ENCODE results near the gene RGP1. TPM values are rescaled to one million over a fixed set of nuclear protein-coding genes. Genes with fewer than 3 reads are reported as not detected.

Gene RGP1
- total RNA-seq, 1 donor from 2014 or later, result 10.6 TPM

DNA sequence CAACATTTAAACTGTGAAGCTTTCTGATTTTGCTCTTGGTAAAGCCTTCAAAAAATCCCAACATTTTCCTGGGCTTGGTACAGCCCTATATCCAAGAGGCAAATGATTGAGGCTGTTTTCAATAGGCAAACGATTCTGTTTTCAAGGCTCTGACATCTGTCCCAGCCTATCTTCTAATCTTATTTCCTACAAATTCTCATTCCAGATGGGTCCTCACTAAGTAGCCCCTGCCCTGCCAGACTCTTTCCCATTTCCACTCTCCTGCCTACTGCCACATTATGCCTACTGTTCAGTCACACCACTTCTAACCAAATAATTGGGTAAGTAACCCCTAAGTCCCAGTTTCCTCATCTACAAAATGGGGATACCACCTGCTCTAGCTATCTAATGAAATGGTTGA lies 3.5 kb upstream of the RGP1 start:
- no peak for DNase-seq

DNA sequence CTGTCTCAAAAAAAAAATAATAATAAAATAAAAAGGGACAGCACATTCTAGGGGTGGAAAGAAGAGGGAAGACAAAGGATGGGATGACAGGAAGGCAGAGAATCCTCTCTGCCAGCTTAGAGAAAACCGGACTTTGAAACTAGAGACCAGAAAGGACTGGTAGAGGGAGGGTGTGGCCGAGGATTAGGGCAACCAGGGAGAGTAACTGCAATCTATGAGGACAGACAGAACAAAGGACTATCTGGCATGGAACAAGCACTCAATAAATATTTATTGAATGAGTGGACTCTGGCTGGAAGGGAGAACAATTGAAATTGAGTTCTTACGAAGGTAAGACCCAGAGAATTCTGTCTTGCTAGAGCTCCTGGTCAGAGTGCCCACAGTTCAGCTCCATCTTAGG lies 2.5 kb upstream of the RGP1 start:
- peak; percentile 38 for DNase-seq

DNA sequence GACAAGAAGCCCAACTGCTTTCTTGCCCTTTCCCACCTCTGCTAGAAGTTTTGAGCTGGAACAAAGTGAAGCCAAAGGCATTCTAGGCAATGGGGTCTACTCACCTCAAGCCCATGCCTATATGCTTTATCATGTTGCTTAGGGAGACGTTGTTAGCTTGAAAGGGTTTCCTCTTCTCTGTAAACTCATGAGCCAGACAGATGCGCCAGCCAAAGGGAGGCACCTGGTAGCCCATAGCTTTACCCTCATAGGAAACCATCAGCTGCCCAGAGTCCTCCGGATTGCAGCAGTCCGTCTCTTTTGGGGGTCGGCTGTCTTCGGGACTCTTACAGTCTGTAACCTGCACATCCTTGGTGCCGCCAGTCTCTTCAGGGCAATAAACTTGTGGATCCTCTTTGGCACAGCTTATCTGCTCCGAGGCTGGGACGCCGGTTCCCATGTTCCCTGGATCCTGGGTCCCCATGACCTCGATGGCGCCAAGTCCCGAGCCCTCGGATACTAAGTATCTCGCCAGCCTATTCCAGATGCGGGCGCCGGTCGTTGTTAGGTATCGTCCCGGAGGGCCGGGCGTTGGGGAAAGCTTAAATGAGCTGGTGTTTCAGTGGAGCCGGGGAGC lies 737 bp upstream of the RGP1 start:
- peak; percentile 42 for DNase-seq

DNA sequence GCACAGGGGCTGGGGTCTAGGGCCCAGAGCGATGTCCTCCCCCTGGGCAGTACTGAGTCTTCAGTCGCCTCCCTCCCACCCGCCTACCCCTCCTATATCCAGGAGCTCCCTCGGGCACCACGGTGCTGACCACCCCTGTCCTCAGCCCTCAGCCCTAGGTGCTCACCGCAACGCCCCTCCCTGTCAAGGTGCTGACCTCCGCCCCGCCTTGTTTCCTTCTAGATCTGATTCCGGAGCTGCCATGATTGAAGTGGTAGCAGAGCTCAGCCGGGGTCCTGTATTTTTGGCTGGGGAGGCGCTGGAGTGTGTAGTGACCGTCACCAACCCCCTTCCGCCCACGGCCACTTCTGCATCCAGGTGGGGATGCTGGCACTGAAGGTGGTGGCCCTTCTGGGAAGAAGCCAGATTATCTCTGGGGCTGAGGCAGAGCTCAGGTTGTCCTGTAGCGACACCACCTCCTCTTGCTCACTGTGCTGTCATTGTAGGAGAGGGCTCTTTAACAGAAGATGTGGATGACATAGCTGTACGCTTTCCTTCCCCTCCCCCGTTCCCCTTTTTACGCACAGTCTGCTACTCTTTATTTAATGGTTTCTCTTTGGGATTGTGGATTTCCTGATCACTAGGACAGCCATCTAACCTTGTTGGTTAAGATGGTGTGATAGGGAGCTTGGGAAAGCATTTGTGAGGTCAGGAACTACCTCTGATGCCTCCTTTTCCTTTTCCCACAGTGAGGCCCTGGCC lies 598 bp downstream of the RGP1 start:
- peak; percentile 65 for DNase-seq

DNA sequence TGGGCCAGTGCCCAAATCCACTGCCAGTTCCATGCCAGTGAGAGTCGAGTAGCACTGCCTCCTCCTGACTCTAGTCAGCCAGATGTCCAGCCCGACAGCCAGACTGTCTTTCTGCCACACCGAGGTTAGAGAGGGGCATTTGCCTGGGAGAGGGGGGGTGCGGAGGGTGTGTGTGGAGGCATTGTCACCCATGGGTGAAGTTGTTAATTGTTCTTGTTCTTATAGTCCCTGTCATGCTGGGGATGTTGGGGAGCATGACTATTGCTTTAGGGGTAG lies 1.1 kb downstream of the RGP1 start:
- no peak for DNase-seq

DNA sequence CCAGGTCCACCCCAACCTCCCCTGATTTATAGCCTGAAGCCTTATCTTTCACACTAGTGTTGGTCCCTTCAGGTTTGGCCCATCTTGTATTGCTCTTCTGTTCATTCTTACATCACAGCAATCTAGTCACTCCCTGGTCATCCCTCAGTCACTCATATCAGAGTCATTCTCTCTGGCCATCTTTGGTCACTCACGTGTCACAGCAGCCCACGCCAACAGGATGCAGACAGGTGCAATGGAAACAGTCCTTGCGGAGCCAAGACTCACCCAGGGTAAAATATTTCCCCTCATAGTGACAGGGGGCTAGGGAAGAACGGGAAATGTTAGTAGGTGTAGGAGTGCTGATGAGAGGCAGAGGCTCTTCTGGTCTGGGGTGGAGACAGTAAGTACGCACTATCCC lies 4.4 kb downstream of the RGP1 start:
- DNase-seq, result no peak

DNA sequence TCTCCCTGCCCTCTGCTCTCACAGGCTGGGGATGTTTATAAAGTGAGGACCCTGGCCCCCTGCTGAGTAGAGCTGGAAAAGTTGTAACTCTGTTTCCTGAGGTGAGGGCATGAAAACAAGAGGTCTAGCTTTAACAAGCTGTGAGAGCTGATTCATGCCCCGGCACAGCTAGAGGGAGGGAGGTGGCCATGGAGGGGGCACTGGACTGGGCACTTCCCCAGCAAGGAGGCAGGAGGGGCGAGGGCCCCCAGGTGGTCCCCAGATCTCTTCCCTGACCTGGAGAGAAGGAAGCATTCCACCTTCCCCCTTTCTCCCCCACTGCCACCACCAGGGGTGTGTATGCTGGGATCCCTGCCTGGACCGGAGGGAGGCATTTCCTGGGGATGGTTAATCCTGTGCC lies 5.2 kb downstream of the RGP1 start, which contains the start of gene MSMP:
Gene MSMP, minus strand, starts transcription at position 13 of the 400 bp plus-strand sequence. CDS start 147 bp downstream, outside the sequence.
- DNase-seq, result peak; percentile 57

DNA sequence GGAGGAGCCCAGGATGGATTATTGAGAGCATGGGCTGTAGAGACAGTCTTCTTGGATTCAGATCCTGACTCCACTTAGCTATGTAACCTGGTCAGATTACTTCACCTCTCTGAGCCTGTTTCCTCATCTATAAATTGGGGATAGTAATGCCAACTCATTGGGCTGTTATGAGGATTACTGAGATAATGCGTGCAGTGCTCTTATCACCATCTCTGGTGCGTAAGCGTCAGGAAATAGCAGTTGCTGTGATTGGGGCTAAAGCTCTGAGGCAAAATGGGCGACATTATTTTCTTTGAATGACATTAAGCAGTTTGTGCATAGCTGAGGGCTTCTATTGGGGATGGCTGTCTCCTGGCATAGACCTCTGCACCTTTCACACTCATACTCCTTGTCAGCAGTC lies 6.0 kb downstream of the RGP1 start:
- peak; percentile 46 for DNase-seq

DNA sequence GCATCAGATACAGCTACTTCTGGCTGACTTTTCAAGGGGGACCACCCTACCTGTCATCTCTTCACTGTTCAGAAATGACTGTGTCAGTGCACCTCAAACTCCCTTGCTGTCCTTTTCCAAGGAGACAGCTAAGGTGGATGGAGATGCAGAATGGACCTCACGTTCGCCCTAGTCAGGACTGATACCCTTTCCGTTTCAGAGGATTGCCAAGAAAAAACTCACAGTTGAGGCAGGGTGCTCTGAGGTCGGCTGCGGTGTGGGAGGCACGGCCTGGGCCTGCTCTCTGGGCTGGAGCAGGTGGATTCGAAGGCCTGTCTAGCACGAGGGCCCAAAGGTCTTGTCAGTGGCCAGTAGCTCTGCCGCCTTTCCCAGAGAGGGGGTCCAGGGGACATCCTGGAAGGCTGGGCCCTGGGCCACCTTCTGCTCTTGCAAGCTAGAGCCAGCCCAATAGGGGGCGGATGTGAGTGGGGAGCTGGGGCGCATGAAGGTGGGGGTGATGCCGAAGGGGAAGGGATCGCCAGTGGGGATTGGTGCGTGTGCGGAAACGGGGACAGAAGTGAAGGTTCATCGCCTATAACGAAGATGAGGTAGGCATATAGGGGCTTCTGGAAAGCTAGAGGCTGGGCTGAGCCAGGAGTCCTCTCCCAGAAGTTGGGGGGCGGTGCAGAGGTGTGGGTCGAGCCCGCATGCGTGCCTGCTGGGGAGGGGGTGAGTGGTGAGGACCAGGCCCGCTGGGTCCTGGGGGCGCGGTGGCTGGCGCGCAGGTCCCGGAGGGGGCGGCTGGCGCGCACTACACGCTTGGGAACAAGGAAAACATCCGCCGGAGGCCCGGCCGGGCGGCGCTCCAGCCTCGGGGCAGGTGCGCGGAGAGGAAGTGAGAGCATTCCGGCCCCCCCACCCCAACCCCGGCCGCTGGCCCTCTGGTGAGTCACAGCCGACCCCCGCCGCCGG lies 7.5 kb downstream of the RGP1 start:
- peak; percentile 88 for DNase-seq

DNA sequence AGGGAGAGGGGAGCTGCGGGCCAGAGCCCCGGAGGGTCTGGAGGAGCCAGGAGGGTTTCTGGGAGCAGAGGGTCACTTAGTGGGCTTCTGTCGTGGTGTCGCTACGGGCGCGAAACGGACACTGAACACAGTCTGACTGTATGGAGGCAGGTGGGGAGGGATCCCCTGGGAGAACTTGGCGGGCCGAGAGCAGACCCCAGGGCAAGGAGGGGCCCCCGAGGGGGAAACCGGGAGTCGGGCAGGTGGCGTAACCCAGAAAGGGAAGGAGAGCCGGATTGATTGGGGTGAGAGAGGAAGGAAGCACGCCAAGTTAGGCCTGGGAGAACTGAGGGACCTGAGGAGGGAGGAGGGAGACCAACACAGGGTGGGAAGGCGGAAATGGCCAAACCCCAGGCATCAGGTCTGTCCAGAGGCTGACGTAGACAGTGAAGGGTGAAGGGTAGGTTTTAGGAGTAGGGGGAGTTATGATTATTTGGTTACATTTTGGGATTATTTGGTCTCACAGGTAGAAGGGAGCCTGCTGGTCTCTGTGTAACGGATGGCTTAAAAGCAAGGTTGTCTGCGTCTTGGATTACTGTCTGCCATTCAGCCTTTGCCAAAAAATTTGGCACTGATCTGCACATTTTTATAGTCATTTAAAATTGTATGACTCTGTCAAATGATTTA lies 8.3 kb downstream of the RGP1 start:
- DNase-seq, result peak; percentile 74

DNA sequence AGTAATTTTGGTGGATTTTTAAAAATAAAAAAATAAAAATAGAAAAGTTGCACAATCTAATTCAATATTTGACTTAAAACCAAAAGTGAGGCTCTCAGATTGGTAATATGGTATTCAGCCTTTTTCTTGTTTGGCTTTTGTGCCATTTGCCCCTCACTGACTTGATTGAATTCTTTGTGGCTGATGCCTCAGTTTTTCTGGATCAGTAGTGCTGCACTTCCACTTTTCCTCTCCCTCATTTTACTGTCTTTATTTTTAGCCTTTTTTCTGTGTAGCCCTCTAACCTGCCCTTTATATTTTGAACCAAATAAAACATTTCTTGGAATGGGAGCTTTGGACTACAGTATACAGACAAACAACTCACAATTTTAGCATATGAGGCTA lies 8.8 kb downstream of the RGP1 start:
- no peak for DNase-seq

DNA sequence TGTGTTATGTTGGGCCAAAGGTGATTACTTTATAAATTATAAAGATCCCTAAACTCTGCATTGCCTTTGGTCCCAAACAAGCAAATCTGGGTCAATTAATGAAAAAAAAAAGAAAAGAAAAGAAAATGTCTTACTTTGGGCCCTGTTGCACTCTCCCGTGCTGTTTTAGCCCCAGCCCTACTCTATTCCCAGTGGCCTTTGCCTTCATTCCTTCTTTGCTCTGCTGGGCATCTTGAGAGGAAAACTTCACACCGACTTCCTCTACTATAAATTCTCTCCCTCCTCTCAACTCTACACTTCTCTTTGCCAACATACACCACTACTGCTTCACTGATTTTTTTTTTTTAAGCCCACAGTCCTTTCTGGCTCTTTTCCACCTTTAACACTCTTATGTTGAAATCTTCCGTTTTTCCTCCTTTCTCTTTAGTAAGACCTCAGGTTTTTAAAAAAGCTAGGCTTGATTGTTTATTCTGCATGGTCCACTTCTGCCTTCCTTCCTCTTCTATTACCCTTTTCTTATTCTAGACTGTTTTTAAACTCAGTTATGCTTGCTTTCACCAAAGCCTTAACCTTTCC lies 9.5 kb downstream of the RGP1 start:
- no peak for DNase-seq

DNA sequence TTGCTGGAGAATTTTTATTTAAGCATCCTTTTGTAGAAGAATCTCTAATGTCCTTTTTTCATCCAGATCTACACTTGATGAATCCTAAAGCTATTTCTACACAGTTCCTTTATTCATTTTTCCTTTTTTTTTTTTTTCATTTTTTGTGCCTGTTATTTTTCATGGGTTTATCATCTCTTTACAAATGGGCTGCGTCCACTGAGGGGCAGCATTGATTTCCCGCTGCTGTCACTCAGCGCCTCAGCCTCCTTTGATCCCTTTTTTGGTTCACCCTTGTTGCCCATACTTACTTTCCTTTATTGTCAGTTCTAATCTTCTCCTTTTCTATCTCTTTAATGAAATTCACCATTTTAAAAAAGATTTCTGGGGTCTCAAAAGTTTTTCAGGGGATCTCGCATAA lies 10.7 kb downstream of the RGP1 start:
- no peak for DNase-seq

DNA sequence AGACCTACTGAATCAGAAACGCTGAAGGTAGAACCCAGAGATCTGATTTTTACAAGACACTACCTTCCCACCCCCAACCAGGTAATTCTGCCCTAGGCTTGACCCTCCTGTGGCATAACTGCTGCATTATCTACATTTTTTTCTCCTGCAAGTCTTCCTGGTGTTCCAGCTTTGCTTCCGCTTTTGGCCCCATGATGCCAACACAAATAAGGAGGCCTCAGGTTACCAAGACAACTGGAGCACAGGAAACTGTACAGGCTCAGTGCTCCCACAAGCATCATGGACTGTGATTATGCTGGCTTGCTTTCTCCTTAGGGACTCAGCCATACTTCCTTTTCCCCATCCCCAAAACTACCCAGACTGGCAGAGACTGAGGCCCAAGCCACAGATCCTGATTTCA lies 11.6 kb downstream of the RGP1 start:
- peak; percentile 97 for DNase-seq

DNA sequence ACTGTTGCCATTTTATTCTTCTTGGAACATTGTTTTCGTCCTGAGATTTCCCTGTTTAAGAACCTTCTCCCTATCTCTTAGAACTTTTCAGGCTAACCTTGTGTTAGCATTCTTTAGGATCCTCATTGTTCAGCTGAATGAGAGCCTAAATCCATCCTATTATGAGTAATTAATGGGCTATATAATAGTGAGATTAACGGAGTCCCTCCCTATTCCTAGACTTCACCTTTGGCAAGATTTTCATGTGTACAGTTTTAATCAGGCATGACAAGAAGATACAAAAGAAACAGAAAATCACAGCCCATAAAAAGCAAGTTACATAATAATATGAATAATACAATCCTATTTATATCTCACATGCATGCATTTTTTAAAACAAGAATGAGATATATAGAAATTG lies 14.1 kb downstream of the RGP1 start:
- DNase-seq, result no peak

DNA sequence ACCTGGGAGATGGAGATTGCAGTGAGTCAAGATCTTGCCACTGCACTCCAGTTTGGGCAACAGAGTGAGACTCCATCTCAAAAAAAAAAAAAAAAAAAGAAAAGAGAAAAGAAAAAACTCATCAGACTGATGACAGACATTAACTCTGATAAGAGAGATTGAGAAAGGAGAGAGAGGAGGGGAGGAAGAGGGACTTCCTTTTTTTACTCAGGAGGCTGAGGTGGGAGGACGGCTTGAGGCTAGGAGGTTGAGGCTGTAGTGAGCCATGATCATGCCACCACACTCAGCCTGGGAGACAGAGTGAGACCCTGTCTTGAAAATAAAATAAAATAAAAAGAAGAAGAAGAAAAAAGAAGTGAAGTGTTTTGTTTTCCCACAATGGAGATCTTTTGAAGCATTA lies 14.7 kb downstream of the RGP1 start:
- DNase-seq, result no peak

DNA sequence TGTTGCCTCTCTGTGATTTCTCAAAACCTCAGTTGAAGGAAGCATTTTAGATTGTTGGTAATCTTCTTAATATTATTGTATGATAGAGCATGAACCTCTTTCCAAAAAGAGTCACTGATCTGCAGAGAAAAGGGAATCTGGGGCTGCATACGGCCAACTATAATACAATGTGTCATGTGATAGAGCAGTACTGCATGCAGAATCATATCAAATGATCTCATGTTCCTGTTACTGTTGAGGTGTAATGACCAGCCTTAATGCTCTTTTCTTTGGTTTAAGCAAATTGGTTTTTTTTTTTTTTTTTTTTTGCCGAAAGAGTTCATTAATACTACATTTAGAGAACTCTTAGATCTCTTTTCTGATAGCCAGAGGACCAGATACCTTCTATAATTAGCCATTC lies 17.9 kb downstream of the RGP1 start:
- DNase-seq, result no peak

DNA sequence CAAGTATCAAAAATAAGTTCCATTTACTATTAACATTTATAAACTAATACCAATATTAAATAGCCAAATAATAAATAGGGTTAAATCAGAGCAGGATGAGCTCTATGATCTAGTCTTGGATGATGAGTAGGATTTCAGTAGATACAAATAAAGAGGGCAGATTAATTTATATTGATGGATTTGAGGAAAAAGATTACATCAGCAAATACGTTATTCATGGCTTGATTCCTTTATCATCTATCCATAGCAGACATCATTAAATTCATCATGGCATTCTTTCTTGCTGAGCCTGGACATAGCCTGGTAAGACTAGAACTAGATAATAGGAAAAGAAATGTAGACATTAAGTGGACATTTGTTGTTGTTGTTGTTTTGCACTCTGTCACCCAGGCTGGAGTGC lies 18.4 kb downstream of the RGP1 start:
- DNase-seq, result no peak

DNA sequence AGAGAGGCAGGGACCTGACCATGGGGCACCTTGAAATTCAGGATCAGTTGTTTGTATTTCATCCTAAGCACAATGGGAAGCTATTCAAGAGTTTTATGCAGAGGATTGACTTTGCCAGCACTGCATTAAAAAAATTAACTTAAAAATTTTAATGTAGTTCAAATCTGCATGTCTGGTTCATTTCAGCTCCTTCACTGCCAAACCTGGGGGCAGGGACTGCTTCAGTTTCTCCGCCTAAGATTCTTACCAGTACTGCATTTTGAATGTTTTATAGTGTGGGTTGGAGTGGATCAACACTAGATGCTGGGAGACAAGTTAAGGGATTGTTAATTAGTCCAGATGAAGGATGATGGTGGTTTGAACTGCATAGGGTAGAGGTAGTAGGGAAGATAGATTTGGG lies 20.7 kb downstream of the RGP1 start:
- DNase-seq, result no peak

DNA sequence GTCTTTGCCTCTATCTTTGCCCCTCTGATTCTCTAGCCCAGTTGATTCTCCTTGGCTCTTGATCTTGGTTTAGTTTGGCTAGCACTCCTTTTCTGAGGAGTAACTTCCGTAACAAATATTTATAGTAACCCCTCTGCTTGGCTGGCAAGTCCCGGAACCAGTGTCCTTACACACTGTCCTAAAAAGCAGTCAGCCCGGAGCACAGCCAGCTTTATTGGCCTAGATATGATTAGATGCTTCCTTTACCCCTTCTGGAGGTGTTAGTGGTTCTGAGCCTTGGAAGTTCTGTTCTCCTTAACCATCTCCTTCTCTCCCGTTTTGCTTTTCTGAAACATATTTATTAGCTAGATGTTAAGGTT lies 22.0 kb downstream of the RGP1 start:
- DNase-seq, result no peak

DNA sequence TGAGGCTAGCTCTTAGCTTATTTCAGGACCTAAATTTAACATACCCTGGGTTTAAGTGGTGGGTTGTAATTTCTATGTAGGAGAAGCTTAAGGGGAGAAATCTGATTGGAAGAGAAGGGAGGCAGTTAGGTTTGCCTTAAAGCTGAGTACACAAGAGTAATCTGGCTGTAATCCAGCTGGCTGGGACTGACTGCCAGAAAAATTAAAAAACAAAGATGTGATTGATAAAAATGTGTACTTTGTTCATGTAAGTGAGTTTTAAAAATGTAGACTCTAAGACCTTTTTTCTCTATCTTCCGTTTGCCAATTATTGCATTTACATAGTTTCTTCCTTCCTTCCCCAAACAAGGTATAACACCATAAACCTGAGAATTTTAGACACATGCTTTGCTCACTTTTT lies 22.4 kb downstream of the RGP1 start:
- peak; percentile 80 for DNase-seq

DNA sequence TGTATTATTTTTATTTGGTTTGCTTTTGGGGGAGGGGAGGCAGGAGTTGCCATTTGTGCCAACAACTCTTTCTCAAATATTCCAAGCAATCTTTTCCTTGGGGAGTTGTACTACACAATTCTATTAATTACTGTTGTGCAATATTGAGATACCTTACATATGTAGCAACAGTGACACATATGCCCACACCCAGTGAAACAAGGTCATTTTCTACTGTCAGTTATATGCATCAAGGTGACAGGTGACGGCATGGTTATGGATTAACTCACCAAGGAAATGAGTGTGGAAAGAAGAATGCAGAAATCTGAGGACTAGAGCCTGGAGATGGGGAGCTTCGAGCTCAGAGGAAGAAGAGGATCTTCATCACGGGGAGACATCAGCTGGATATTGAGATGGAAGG lies 22.9 kb downstream of the RGP1 start:
- no peak for DNase-seq
